Trophoblast cell (in vitro differentiated cells and primary cell): ENCODE data around the gene SLC25A10.

Experiments
- DNase-seq, 2 donors: peaks; one replicate each; pipeline ENCODE4 v3.0.0-alpha.2; 2016
- H2AFZ ChIP-seq: 2 replicates; pipeline ENCODE4 v1.6.1; 2013; ENCODE audit warnings: low read length, moderate library complexity, mild to moderate bottlenecking; ENCODE audit not compliant: insufficient read depth, poor library complexity
- H2AK5ac ChIP-seq: 2 replicates; pipeline ENCODE4 v1.6.1; 2013; ENCODE audit warnings: mild to moderate bottlenecking, low read length
- H2BK120ac ChIP-seq: 2 replicates; pipeline ENCODE4 v1.6.1; 2013; ENCODE audit warnings: low read length, mild to moderate bottlenecking, moderate library complexity; ENCODE audit not compliant: insufficient read depth, poor library complexity
- H2BK12ac ChIP-seq: 2 replicates; pipeline ENCODE4 v1.6.1; 2013; ENCODE audit warnings: mild to moderate bottlenecking, low read length, moderate library complexity
- H2BK5ac ChIP-seq: 2 replicates; pipeline ENCODE4 v1.6.1; 2013; ENCODE audit warnings: low read length, low read depth, moderate library complexity, mild to moderate bottlenecking; ENCODE audit not compliant: poor library complexity
- H3K14ac ChIP-seq: 2 replicates; pipeline ENCODE4 v1.6.1; 2013; ENCODE audit warnings: mild to moderate bottlenecking, low read length
- H3K18ac ChIP-seq: 2 replicates; pipeline ENCODE4 v1.6.1; 2013; ENCODE audit warnings: mild to moderate bottlenecking, low read length
- H3K23ac ChIP-seq: 2 replicates; pipeline ENCODE4 v1.6.1; 2013; ENCODE audit warnings: low read length
- H3K27ac ChIP-seq: 2 replicates; pipeline ENCODE4 v1.5.1; 2013; ENCODE audit warnings: low read depth, mild to moderate bottlenecking, inconsistent platforms, low read length, moderate library complexity
- H3K27me3 ChIP-seq: 2 replicates; pipeline ENCODE4 v1.6.1; 2013; ENCODE audit warnings: inconsistent platforms, mild to moderate bottlenecking, low read length, moderate library complexity; ENCODE audit not compliant: insufficient read depth
- H3K36me3 ChIP-seq, 2 experiments: 1 replicate in 1 of 2; 2 replicates in 1 of 2; pipeline ENCODE4 v1.6.1; 2013; ENCODE audit warnings: low read length in 2 of 2, mild to moderate bottlenecking in 2 of 2, moderate library complexity in 1 of 2; ENCODE audit not compliant: insufficient read depth in 2 of 2, control insufficient read depth in 1 of 2
- H3K4ac ChIP-seq: 2 replicates; pipeline ENCODE4 v1.6.1; 2013; ENCODE audit warnings: low read depth, mild to moderate bottlenecking, low read length, moderate library complexity
- H3K4me1 ChIP-seq, 2 experiments: 1 replicate in 1 of 2; 2 replicates in 1 of 2; pipeline ENCODE4 v1.6.1; 2013; ENCODE audit warnings: low read length in 2 of 2, mild to moderate bottlenecking in 2 of 2, moderate library complexity in 1 of 2; ENCODE audit not compliant: insufficient read depth in 2 of 2, control insufficient read depth in 1 of 2
- H3K4me2 ChIP-seq: 2 replicates; pipeline ENCODE4 v1.6.1; 2013; ENCODE audit warnings: inconsistent platforms, mild to moderate bottlenecking, low read length, moderate library complexity
- H3K4me3 ChIP-seq: 2 replicates; pipeline ENCODE4 v1.5.1; 2013; ENCODE audit warnings: mild to moderate bottlenecking, low read depth, low read length, inconsistent platforms
- H3K79me1 ChIP-seq: one replicate; pipeline ENCODE4 v1.6.1; 2013; ENCODE audit warnings: low read length
- H3K79me2 ChIP-seq: 2 replicates; pipeline ENCODE4 v1.6.1; 2013; ENCODE audit warnings: low read length, mild to moderate bottlenecking; ENCODE audit not compliant: control insufficient read depth, insufficient read depth, poor library complexity
- H3K9ac ChIP-seq: 2 replicates; pipeline ENCODE4 v1.6.1; 2013; ENCODE audit warnings: mild to moderate bottlenecking, low read length
- H3K9me3 ChIP-seq: 2 replicates; pipeline ENCODE4 v1.6.1; 2013; ENCODE audit warnings: low read depth, mild to moderate bottlenecking, control low read depth, inconsistent platforms, low read length; ENCODE audit not compliant: insufficient read depth
- H4K12ac ChIP-seq: 2 replicates; pipeline ENCODE4 v1.6.1; 2013; ENCODE audit warnings: low read depth, mild to moderate bottlenecking, low read length, moderate library complexity
- H4K8ac ChIP-seq: 2 replicates; pipeline ENCODE4 v1.6.1; 2013; ENCODE audit warnings: low read depth, mild to moderate bottlenecking, low read length, moderate library complexity
- H4K91ac ChIP-seq: one replicate; pipeline ENCODE4 v1.6.1; 2013; ENCODE audit warnings: low read depth, mild to moderate bottlenecking, low read length, moderate library complexity
- WGBS: extraction: QIAGEN DNeasy Blood & Tissue Kit; methylation state at CpG from one replicate; pipeline ENCODE4 v1.1.7; 2013; ENCODE audit warnings: missing lambda C conversion rate; ENCODE audit not compliant: insufficient read length, insufficient coverage; ENCODE audit errors: extremely low coverage; 5-methylcytosine and 5-hydroxymethylcytosine counted together

The SLC25A10 gene

DNA sequence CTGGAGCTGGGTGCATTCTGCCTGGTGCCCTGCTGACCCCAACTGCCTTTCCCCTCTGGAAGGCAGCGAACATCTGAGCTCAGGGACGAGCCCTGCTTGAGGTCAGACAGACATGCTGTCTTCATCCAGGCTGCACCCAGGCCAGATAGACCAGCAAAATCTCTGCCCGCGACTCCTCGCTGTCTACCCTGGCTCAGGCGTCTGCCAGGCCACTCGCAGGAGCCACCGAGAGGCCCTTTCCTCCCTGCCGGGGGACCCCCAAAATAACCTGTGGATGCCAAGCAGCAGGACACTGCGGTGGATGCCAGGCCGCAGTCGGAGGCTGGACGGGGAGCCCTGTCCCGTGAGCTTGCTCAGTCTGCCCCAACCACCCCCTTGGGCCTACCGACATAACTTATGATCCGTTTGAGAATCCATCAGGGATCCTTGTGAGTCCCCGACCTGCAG is 3.3 kb upstream of the SLC25A10 start:
- H2BK5ac ChIP-seq = no peak overlapping the region
- no peak overlapping the region for H4K91ac ChIP-seq
- DNase-seq = no peak
- H2AFZ ChIP-seq = no peak overlapping the region
- H3K27ac ChIP-seq = no peak overlapping the region
- peaks cover 2% of the 10 kb centered on the region for H3K9me3 ChIP-seq
- no CpG with 5 or more reads among the region's 17 CpGs for WGBS
- H3K4ac ChIP-seq = no peak overlapping the region
- H2BK12ac ChIP-seq = no peak overlapping the region
- H3K36me3 ChIP-seq = peaks cover 39 to 42% of the 10 kb centered on the region in 2 experiments
- no peak overlapping the region for H3K9ac ChIP-seq
- H3K79me2 ChIP-seq = peaks cover 13% of the 10 kb centered on the region
- peaks cover 4% of the 10 kb centered on the region for H3K79me1 ChIP-seq
- no peak overlapping the region for H2BK120ac ChIP-seq
- H3K18ac ChIP-seq = no peak overlapping the region
- H3K14ac ChIP-seq = no peak overlapping the region
- no peak overlapping the region for H3K23ac ChIP-seq
- H3K4me2 ChIP-seq = no peak overlapping the region
- H3K4me1 ChIP-seq = peaks cover 27 to 33% of the 10 kb centered on the region in 2 experiments
- no peak overlapping the region for H2AK5ac ChIP-seq
- H3K4me3 ChIP-seq = no peak overlapping the region
- H3K27me3 ChIP-seq = no peaks in the 10 kb centered on the region
- no peak overlapping the region for H4K8ac ChIP-seq
- H4K12ac ChIP-seq = no peak overlapping the region

DNA sequence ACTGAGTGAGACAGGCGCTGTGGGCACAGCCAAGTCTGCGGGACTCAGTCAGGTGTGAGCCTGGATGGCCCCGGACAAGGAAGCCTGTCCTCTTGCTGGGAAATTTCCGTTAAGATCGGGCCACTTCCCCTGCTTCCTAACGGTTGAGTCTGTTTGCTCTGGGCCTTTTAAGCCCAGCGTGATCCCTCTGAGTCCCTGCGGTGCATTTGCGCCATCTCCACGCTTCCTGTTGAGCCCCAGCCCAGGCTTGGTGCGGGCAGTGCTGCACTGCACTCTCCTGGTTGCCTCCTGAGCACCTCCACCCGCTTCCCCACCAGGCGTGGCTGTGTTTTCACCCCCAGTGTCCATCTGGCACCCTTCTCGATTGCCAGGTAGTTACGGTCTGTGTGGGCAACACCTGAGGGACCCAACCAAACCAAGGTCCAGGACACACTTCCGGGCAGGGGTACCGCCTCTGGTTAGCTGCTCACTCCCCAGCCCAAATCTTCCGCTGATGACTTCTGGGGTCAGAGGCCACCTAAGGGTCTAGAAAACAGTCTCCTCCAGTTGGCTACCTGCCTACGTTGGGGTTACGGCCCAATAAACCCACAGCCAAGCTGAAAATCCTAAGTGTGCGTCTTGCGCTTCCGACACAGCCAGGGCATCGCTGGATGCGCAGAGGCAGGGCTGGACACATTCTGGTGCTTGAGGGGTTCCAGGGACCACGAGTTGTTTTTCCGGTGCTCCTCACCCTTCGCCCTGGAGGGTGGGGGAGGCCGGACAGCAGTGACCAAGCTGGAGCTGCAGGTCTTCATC is 1.4 kb upstream of the SLC25A10 start:
- Histone ChIP-seq H3K9ac (no peak overlapping the region), H2AFZ (no peak overlapping the region), H3K4me2 (peak overlapping the region; percentile 87), H4K12ac (no peak overlapping the region), H2BK5ac (no peak overlapping the region), H3K4me1 (peaks cover 20 to 27% of the 10 kb centered on the region in 2 experiments), H3K4me3 (no peak overlapping the region), H3K9me3 (peaks cover 2% of the 10 kb centered on the region), H3K79me2 (peaks cover 5% of the 10 kb centered on the region), H3K23ac (no peak overlapping the region), H3K14ac (no peak overlapping the region), H4K8ac (no peak overlapping the region), H3K27me3 (no peaks in the 10 kb centered on the region), H2BK120ac (no peak overlapping the region), H4K91ac (no peak overlapping the region), H3K18ac (no peak overlapping the region), H2BK12ac (no peak overlapping the region), H3K79me1 (peaks cover 4% of the 10 kb centered on the region), H3K36me3 (peaks cover 30 to 35% of the 10 kb centered on the region in 2 experiments), H3K4ac (no peak overlapping the region), H3K27ac (no peak overlapping the region), H2AK5ac (no peak overlapping the region)
- DNase-seq = no peak
- WGBS = no CpG with 5 or more reads among the region's 29 CpGs

DNA sequence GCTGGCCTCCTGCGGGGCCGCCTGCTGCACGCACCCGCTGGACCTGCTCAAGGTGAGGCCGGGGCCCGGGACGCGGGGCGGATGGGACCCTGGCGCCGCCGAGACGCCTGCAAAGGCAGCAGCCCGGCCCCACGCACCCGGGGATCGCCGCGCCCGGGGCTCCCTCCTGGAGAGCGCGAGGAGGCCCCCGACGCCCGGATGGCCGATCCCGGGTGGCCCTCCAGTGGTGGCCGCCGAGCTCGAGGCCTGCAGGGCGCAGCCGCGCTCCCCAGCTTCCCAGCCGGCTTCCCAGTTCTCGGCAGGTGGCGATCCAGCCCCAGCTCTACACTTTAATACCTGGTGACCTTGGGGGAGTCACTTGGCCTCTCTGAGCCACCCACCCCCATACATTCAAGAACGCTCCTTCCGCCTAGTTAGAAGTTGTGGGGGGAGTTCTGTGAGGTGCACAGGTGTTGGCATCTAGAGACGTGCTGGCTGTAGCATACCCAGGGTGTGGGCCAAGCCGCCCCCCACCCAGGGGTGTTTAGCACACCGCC is 452 bp downstream of the SLC25A10 start:
- no peak for DNase-seq
- peak overlapping the region; percentile 87 for H3K4me2 ChIP-seq

GRCh38 chr17:81713004-81713555 is 996 bp downstream of the SLC25A10 start:
- peaks cover under 1% of the 10 kb centered on the region for H3K9me3 ChIP-seq
- H3K4me1 ChIP-seq = peaks cover 20 to 27% of the 10 kb centered on the region in 2 experiments
- H3K4ac ChIP-seq = no peak overlapping the region
- H3K23ac ChIP-seq = no peak overlapping the region
- peak overlapping the region; percentile 8 for H2AK5ac ChIP-seq
- WGBS = no CpG with 5 or more reads among the region's 18 CpGs
- peak overlapping the region; percentile 45 for H3K18ac ChIP-seq
- no peak overlapping the region for H4K12ac ChIP-seq
- DNase-seq = peak in 1 of 2 donors; percentile 12
- H2BK120ac ChIP-seq = no peak overlapping the region
- peak overlapping the region; percentile 87 for H3K4me2 ChIP-seq
- peak overlapping the region; percentile 30 for H2AFZ ChIP-seq
- no peak overlapping the region for H2BK5ac ChIP-seq
- peak overlapping the region; percentile 66 for H4K8ac ChIP-seq
- H2BK12ac ChIP-seq = no peak overlapping the region
- peaks cover 4% of the 10 kb centered on the region for H3K79me1 ChIP-seq
- H3K27ac ChIP-seq = no peak overlapping the region
- no peaks in the 10 kb centered on the region for H3K27me3 ChIP-seq
- peak overlapping the region; percentile 18 for H3K9ac ChIP-seq
- peaks cover 16 to 21% of the 10 kb centered on the region in 2 experiments for H3K36me3 ChIP-seq
- peak overlapping the region; percentile 83 for H3K4me3 ChIP-seq
- peak overlapping the region; percentile 34 for H4K91ac ChIP-seq
- H3K14ac ChIP-seq = peak overlapping the region; percentile 64
- peaks cover 5% of the 10 kb centered on the region for H3K79me2 ChIP-seq

More for the DNA sequence above, 452 bp downstream of the SLC25A10 start:
- Histone ChIP-seq H3K23ac (no peak overlapping the region), H3K79me1 (peaks cover 4% of the 10 kb centered on the region), H3K4ac (peak overlapping the region; percentile 30), H3K18ac (peak overlapping the region; percentile 68), H4K8ac (peak overlapping the region; percentile 66), H4K91ac (peak overlapping the region; percentile 34), H4K12ac (peak overlapping the region; percentile 14), H2BK12ac (no peak overlapping the region), H2BK120ac (peak overlapping the region; percentile 28), H3K14ac (peak overlapping the region; percentile 64), H3K4me3 (peak overlapping the region; percentile 83), H3K79me2 (peaks cover 5% of the 10 kb centered on the region), H2AFZ (peak overlapping the region; percentile 76), H2AK5ac (peak overlapping the region; percentile 31), H3K4me1 (peaks cover 20 to 27% of the 10 kb centered on the region in 2 experiments), H3K27ac (no peak overlapping the region), H3K9me3 (peaks cover 2% of the 10 kb centered on the region), H3K27me3 (no peaks in the 10 kb centered on the region), H2BK5ac (no peak overlapping the region), H3K9ac (peak overlapping the region; percentile 73), H3K36me3 (peaks cover 18 to 27% of the 10 kb centered on the region in 2 experiments)
- WGBS = no CpG with 5 or more reads among the region's 41 CpGs
